ENCODE results near the gene WDPCP. TPM values are rescaled to one million over a fixed set of nuclear protein-coding genes. Genes with fewer than 3 reads are reported as not detected.

WDPCP gene
- total and polyA plus RNA-seq, 4 donors: 1.1 to 7.6 (median 2.7) TPM

DNA sequence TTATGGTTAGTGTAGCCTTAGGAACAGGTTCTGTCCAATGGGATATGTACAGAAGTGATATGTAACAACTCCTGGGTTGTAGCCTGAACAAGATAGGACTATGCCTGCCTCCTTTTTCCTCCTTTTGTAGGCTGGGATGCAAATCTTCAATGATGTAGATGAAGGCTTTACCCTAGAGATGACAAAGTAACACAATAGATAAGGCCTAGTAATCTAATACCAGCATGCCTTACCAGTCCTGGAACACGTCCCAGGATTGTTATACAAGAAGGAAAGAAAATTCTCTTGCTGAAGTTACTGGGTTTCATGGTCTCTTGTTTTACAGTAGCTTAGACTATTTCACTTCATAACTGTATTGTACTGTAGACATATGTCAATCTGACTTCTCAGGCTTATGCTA lies 345.5 kb downstream of the WDPCP start:
- no peak overlapping the region for H3K9ac ChIP-seq (ENCODE audit: low read depth in 1 of 2, low read length in 2 of 2)
- DNase-seq (ENCODE audit: low spot score): no peak
- TF ChIP-seq NR2F2 (IDR thresholded peaks at IDR 0.05) (no peak), EGR1 (IDR thresholded peaks at IDR 0.05; ENCODE audit: low read depth in 2 of 2) (no peak), YY1 (IDR thresholded peaks at IDR 0.05) (no peak), HNF4A (conservative IDR thresholded peaks at IDR 0.05) (no peak), FOXA1 (IDR thresholded peaks at IDR 0.05) (no peak), FOXA2 (IDR thresholded peaks at IDR 0.05) (no peak), TAF1 (conservative IDR thresholded peaks at IDR 0.05) (no peak), RXRA (IDR thresholded peaks at IDR 0.05) (no peak), GABPA (IDR thresholded peaks at IDR 0.05 in 1 of 2, conservative IDR thresholded peaks at IDR 0.05 in 1 of 2) (no peak), RAD21 (IDR thresholded peaks at IDR 0.05) (no peak), HNF4G (IDR thresholded peaks at IDR 0.05) (no peak), SP1 (IDR thresholded peaks at IDR 0.05) (no peak), JUND (IDR thresholded peaks at IDR 0.05) (no peak)
- TF ChIP-seq, protein P1, sequence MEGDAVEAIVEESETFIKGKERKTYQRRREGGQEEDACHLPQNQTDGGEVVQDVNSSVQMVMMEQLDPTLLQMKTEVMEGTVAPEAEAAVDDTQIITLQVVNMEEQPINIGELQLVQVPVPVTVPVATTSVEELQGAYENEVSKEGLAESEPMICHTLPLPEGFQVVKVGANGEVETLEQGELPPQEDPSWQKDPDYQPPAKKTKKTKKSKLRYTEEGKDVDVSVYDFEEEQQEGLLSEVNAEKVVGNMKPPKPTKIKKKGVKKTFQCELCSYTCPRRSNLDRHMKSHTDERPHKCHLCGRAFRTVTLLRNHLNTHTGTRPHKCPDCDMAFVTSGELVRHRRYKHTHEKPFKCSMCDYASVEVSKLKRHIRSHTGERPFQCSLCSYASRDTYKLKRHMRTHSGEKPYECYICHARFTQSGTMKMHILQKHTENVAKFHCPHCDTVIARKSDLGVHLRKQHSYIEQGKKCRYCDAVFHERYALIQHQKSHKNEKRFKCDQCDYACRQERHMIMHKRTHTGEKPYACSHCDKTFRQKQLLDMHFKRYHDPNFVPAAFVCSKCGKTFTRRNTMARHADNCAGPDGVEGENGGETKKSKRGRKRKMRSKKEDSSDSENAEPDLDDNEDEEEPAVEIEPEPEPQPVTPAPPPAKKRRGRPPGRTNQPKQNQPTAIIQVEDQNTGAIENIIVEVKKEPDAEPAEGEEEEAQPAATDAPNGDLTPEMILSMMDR (IDR thresholded peaks at IDR 0.05; ENCODE audit: low read depth, low read length, missing input control): no peak
- TF ChIP-seq, protein P2, sequence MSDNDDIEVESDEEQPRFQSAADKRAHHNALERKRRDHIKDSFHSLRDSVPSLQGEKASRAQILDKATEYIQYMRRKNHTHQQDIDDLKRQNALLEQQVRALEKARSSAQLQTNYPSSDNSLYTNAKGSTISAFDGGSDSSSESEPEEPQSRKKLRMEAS (IDR thresholded peaks at IDR 0.05): no peak
- TF ChIP-seq, protein P3, sequence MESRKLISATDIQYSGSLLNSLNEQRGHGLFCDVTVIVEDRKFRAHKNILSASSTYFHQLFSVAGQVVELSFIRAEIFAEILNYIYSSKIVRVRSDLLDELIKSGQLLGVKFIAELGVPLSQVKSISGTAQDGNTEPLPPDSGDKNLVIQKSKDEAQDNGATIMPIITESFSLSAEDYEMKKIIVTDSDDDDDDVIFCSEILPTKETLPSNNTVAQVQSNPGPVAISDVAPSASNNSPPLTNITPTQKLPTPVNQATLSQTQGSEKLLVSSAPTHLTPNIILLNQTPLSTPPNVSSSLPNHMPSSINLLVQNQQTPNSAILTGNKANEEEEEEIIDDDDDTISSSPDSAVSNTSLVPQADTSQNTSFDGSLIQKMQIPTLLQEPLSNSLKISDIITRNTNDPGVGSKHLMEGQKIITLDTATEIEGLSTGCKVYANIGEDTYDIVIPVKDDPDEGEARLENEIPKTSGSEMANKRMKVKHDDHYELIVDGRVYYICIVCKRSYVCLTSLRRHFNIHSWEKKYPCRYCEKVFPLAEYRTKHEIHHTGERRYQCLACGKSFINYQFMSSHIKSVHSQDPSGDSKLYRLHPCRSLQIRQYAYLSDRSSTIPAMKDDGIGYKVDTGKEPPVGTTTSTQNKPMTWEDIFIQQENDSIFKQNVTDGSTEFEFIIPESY (IDR thresholded peaks at IDR 0.05): no peak
- TF ChIP-seq, protein P4, sequence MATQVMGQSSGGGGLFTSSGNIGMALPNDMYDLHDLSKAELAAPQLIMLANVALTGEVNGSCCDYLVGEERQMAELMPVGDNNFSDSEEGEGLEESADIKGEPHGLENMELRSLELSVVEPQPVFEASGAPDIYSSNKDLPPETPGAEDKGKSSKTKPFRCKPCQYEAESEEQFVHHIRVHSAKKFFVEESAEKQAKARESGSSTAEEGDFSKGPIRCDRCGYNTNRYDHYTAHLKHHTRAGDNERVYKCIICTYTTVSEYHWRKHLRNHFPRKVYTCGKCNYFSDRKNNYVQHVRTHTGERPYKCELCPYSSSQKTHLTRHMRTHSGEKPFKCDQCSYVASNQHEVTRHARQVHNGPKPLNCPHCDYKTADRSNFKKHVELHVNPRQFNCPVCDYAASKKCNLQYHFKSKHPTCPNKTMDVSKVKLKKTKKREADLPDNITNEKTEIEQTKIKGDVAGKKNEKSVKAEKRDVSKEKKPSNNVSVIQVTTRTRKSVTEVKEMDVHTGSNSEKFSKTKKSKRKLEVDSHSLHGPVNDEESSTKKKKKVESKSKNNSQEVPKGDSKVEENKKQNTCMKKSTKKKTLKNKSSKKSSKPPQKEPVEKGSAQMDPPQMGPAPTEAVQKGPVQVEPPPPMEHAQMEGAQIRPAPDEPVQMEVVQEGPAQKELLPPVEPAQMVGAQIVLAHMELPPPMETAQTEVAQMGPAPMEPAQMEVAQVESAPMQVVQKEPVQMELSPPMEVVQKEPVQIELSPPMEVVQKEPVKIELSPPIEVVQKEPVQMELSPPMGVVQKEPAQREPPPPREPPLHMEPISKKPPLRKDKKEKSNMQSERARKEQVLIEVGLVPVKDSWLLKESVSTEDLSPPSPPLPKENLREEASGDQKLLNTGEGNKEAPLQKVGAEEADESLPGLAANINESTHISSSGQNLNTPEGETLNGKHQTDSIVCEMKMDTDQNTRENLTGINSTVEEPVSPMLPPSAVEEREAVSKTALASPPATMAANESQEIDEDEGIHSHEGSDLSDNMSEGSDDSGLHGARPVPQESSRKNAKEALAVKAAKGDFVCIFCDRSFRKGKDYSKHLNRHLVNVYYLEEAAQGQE (IDR thresholded peaks at IDR 0.05): no peak
- TF ChIP-seq, protein P5, sequence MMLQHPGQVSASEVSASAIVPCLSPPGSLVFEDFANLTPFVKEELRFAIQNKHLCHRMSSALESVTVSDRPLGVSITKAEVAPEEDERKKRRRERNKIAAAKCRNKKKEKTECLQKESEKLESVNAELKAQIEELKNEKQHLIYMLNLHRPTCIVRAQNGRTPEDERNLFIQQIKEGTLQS (IDR thresholded peaks at IDR 0.05): no peak
- no peaks in the 10 kb centered on the region for H3K4me1 ChIP-seq (ENCODE audit: control insufficient read depth in 4 of 4, insufficient read depth in 4 of 4, low read length in 3 of 4)
- no peaks in the 10 kb centered on the region for H3K9me3 ChIP-seq (ENCODE audit: control insufficient read depth in 4 of 4, low read length in 3 of 4)
- no peaks in the 10 kb centered on the region for H3K36me3 ChIP-seq (ENCODE audit: control insufficient read depth in 4 of 4, insufficient read depth in 3 of 4, low read depth in 1 of 4, low read length in 3 of 4)
- no peaks in the 10 kb centered on the region for H3K27me3 ChIP-seq (ENCODE audit: control insufficient read depth in 4 of 4, insufficient read depth in 4 of 4, low read length in 3 of 4)
- H3K4me3 ChIP-seq (ENCODE audit: low read depth in 1 of 3, low read length in 3 of 3): no peak overlapping the region
- WGBS: 92% methylated on average over 1 of the region's 1 CpG
- no peak overlapping the region for H3K27ac ChIP-seq (ENCODE audit: low read depth in 1 of 2, low read length in 2 of 2)
